Neural cell (in vitro differentiated cells): ENCODE data around the gene CTSA. TPM values are rescaled to one million over a fixed set of nuclear protein-coding genes. Genes with fewer than 3 reads are reported as not detected.

Source experiments
- H2AFZ ChIP-seq: fragments of 200-600, 300-800 bp; sonication (generic), shearing (Covaris generic); 2 replicates; pipeline ENCODE4 v1.6.0; 2014; ENCODE audit warnings: low read depth, mild to moderate bottlenecking, antibody characterized with exemption, low read length, moderate library complexity
- H3F3A ChIP-seq: fragments of 200-600 bp; shearing (Covaris generic); 2 replicates; pipeline ENCODE4 v1.6.1; 2016; ENCODE audit warnings: mild to moderate bottlenecking, moderate library complexity, mixed read lengths, antibody characterized with exemption, low read length; ENCODE audit not compliant: insufficient read depth, poor library complexity, severe bottlenecking
- H3K27ac ChIP-seq: fragments of 200-600, 300-800 bp; sonication (generic), shearing (Covaris generic); 2 replicates; pipeline ENCODE4 v1.5.1; 2014; ENCODE audit warnings: mild to moderate bottlenecking, low read length, moderate library complexity
- H3K27me3 ChIP-seq: fragments of 300-800, 200-600 bp; sonication (generic), shearing (Covaris generic); 2 replicates; pipeline ENCODE4 v1.6.0; 2014; ENCODE audit warnings: mild to moderate bottlenecking, low read depth, low read length, moderate library complexity; ENCODE audit not compliant: insufficient read depth
- H3K36me3 ChIP-seq: fragments of 300-800, 200-600 bp; sonication (generic), shearing (Covaris generic); 2 replicates; pipeline ENCODE4 v1.5.1; 2014; ENCODE audit warnings: mild to moderate bottlenecking, antibody characterized with exemption, low read length, moderate library complexity; ENCODE audit not compliant: insufficient read depth
- H3K4me2 ChIP-seq: fragments of 300-800, 200-600 bp; sonication (generic), shearing (Covaris generic); 2 replicates; pipeline ENCODE4 v1.6.0; 2014; ENCODE audit warnings: mild to moderate bottlenecking, low read length
- H3K4me3 ChIP-seq: fragments of 300-800, 200-600 bp; sonication (generic), shearing (Covaris generic); 2 replicates; pipeline ENCODE4 v1.5.1; 2014; ENCODE audit warnings: mild to moderate bottlenecking, low read length, moderate library complexity
- H3K79me2 ChIP-seq: fragments of 200-600 bp; shearing (Covaris generic); replicated peaks from 2 replicates; pipeline ENCODE4 v1.6.0; 2014; ENCODE audit warnings: mild to moderate bottlenecking, low read length, moderate library complexity; ENCODE audit not compliant: insufficient read depth
- H3K9ac ChIP-seq: fragments of 300-800, 200-600 bp; sonication (generic), shearing (Covaris generic); 2 replicates; pipeline ENCODE4 v1.6.1; 2016; ENCODE audit warnings: mild to moderate bottlenecking, low read length, mixed read lengths
- H3K9me2 ChIP-seq: fragments of 200-600 bp; shearing (Covaris generic); 2 replicates; pipeline ENCODE4 v1.6.1; 2016; ENCODE audit warnings: mild to moderate bottlenecking, low read length, mixed read lengths; ENCODE audit not compliant: insufficient read depth
- H3K9me3 ChIP-seq: fragments of 200-600, 300-800 bp; sonication (generic), shearing (Covaris generic); 2 replicates; pipeline ENCODE4 v1.6.1; 2016; ENCODE audit warnings: mild to moderate bottlenecking, mixed run types, low read length, moderate library complexity, mixed read lengths
- H4K20me1 ChIP-seq: fragments of 200-600 bp; shearing (Covaris generic); 2 replicates; pipeline ENCODE4 v1.6.1; 2016; ENCODE audit warnings: mild to moderate bottlenecking, mixed run types; ENCODE audit not compliant: insufficient read depth
- CTCF ChIP-seq: fragments of 450-650 bp; IDR thresholded peaks from 2 replicates; pipeline ENCODE4 v1.5.1; 2014; ENCODE audit warnings: antibody characterized with exemption, mild to moderate bottlenecking, moderate library complexity; ENCODE audit not compliant: poor library complexity, severe bottlenecking
- EP300 ChIP-seq: fragments of 450-650 bp; conservative IDR thresholded peaks from 2 replicates; pipeline ENCODE4 v1.6.1; 2014; ENCODE audit warnings: antibody characterized with exemption, mild to moderate bottlenecking, moderate library complexity; ENCODE audit not compliant: poor library complexity, severe bottlenecking
- EZH2 ChIP-seq: fragments of 200-600, 300-800 bp; shearing (Covaris generic), sonication (generic); IDR thresholded peaks from 2 replicates; pipeline ENCODE4 v1.6.1; 2014; ENCODE audit warnings: antibody characterized with exemption, low read length, borderline replicate concordance, mild to moderate bottlenecking; ENCODE audit not compliant: insufficient read depth, poor library complexity, severe bottlenecking
- MXI1 ChIP-seq: fragments of 450-650 bp; conservative IDR thresholded peaks from 2 replicates; pipeline ENCODE4 v1.6.1; 2014; ENCODE audit warnings: antibody characterized with exemption, mild to moderate bottlenecking; ENCODE audit not compliant: poor library complexity, severe bottlenecking
- POLR2AphosphoS5 ChIP-seq: IDR thresholded peaks from 2 replicates; pipeline ENCODE4 v1.6.1; 2012
- RAD21 ChIP-seq: fragments of 450-650 bp; conservative IDR thresholded peaks from 2 replicates; pipeline ENCODE4 v1.6.1; 2014; ENCODE audit warnings: antibody characterized with exemption, mild to moderate bottlenecking, moderate library complexity
- REST ChIP-seq: IDR thresholded peaks from 2 replicates; pipeline ENCODE4 v1.6.1; 2012; ENCODE audit warnings: borderline replicate concordance
- SMC3 ChIP-seq: fragments of 450-650 bp; conservative IDR thresholded peaks from 2 replicates; pipeline ENCODE4 v1.6.1; 2014; ENCODE audit warnings: antibody characterized with exemption, mild to moderate bottlenecking, moderate library complexity; ENCODE audit not compliant: poor library complexity
- TAF1 ChIP-seq: IDR thresholded peaks from 2 replicates; pipeline ENCODE4 v1.6.1; 2012; ENCODE audit warnings: low read depth
- polyA plus RNA-seq: library from polyadenylated mRNA; depleted of rRNA; stranded (reverse); fragments of >200 nt; gene quantifications from 2 replicates; pipeline ENCODE4 v1.2.3, GENCODE V29; 2014

The CTSA gene
- polyA plus RNA-seq, 1 donor from 2014 or later, result 25.7 TPM

- H3K79me2 ChIP-seq, result no peaks in the 10 kb centered on the region
- no peak overlapping the region for H2AFZ ChIP-seq
- no peaks in the 10 kb centered on the region for H4K20me1 ChIP-seq
- no peak for TF ChIP-seq CTCF
- TF ChIP-seq EZH2, result no peak
- TF ChIP-seq MXI1, result no peak
- TF ChIP-seq RAD21, result no peak
- no peak for TF ChIP-seq REST
- TF ChIP-seq SMC3, result no peak
- no peak for TF ChIP-seq TAF1
- TF ChIP-seq EP300, result no peak
- no peak for TF ChIP-seq POLR2AphosphoS5
- no peaks in the 10 kb centered on the region for H3K9me2 ChIP-seq
- H3K9ac ChIP-seq, result no peak overlapping the region
- no peak overlapping the region for H3K4me3 ChIP-seq
- H3K27me3 ChIP-seq, result no peaks in the 10 kb centered on the region
- H3K36me3 ChIP-seq, result no peaks in the 10 kb centered on the region
- no peak overlapping the region for H3K4me2 ChIP-seq
- H3F3A ChIP-seq, result no peaks in the 10 kb centered on the region
- H3K9me3 ChIP-seq, result no peaks in the 10 kb centered on the region
- H3K27ac ChIP-seq, result no peak overlapping the region
These were observed 1.8 kb downstream of the CTSA start for GRCh38 chr20:45892828-45893500.

- Histone ChIP-seq H3K27ac (no peak overlapping the region), H3K27me3 (no peaks in the 10 kb centered on the region), H3K9me2 (no peaks in the 10 kb centered on the region), H4K20me1 (no peaks in the 10 kb centered on the region), H3K4me2 (no peak overlapping the region), H3K4me3 (no peak overlapping the region), H3K79me2 (no peaks in the 10 kb centered on the region), H3F3A (no peaks in the 10 kb centered on the region), H2AFZ (no peak overlapping the region), H3K9ac (no peak overlapping the region), H3K9me3 (no peaks in the 10 kb centered on the region), H3K36me3 (no peaks in the 10 kb centered on the region)
- TF ChIP-seq POLR2AphosphoS5, result no peak
These were observed 2.7 kb downstream of the CTSA start for GRCh38 chr20:45893831-45894230.

- Histone ChIP-seq H3K4me3 (no peak overlapping the region), H3K4me2 (no peak overlapping the region), H3F3A (no peaks in the 10 kb centered on the region), H3K9me3 (no peaks in the 10 kb centered on the region), H3K36me3 (no peaks in the 10 kb centered on the region), H3K79me2 (no peaks in the 10 kb centered on the region), H3K27me3 (no peaks in the 10 kb centered on the region), H4K20me1 (no peaks in the 10 kb centered on the region), H3K27ac (no peak overlapping the region), H2AFZ (no peak overlapping the region), H3K9ac (no peak overlapping the region), H3K9me2 (no peaks in the 10 kb centered on the region)
- TF ChIP-seq MXI1, result no peak
- TF ChIP-seq REST, result no peak
- no peak for TF ChIP-seq EP300
- no peak for TF ChIP-seq RAD21
- TF ChIP-seq CTCF, result no peak
- TF ChIP-seq SMC3, result no peak
- no peak for TF ChIP-seq TAF1
- no peak for TF ChIP-seq POLR2AphosphoS5
- no peak for TF ChIP-seq EZH2
These were observed 3.7 kb downstream of the CTSA start for GRCh38 chr20:45894797-45895196.
